ENCODE measurements around the gene ATP8B3.

DNA sequence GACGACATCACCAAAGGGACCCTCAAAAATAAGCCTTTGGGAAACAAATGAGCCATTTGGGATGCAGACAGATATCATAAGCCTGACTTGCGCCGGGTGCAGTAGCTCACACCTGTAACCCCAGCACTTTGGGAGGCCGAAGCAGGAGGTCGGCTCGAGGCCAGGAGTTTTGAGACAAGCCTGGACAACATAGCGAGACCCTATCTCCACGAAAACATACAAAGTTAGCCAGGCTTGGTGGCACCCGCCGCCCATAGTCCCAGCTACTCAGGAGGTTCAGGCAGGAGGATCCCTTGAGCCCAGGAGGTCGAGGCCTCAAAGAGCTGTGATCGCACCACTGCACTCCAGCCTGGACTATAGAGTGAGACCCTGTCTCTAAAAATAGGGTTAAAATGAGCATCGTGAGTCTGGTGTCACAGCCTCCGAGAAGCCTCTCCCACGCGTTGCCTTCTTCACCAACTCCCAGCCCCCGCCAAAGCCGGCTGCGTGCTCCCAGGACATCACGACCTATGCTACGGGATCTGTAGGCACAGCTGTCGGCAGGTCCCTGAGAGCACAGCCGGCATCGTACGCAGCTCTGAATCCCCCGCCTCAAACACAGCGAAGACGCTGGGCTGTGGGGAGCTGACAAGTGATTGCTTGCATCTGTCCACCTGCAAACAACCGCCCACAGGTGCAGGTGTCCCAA is 34.6 kb upstream of the ATP8B3 start:
- TF ChIP-seq POLR2AphosphoS5 (IDR thresholded peaks at IDR 0.05; ENCODE audit: low read depth, low read length) (no peak), TAF1 (IDR thresholded peaks at IDR 0.05; ENCODE audit: low read depth, low read length) (no peak), POLR2A (IDR thresholded peaks at IDR 0.05; ENCODE audit: low read depth, low read length) (no peak), PAX5 (IDR thresholded peaks at IDR 0.05; ENCODE audit: insufficient read depth, low read length, severe bottlenecking) (no peak)
